ENCODE data around the gene ASPG.
A peak's percentile ranks its signal among the peaks of the same experiment; 100 is the strongest.

Gene ASPG

GRCh38 chr14:104136472-104137296 lies 51.2 kb downstream of the ASPG start:
- DNase-seq (ENCODE audit: low read depth), result no peak
- no peak overlapping the region for H3K4me3 ChIP-seq (ENCODE audit: low read length)
- no peak for TF ChIP-seq CTCF (conservative IDR thresholded peaks at IDR 0.05; ENCODE audit: low read length)

- TF ChIP-seq CTCF (conservative IDR thresholded peaks at IDR 0.05; ENCODE audit: low read length), result peak; percentile 34
- no peak overlapping the region; the same call in 1 of the 2 replicates for H3K4me3 ChIP-seq (ENCODE audit: low read length)
- DNase-seq (ENCODE audit: low read depth), result peak; percentile 15
Measured at GRCh38 chr14:104137297-104138097, 52.0 kb downstream of the ASPG start.

- no peak within 1 kb of the TSS; the same call in 1 of the 2 replicates for H3K4me3 ChIP-seq (ENCODE audit: low read length)
- no peak for DNase-seq (ENCODE audit: low read depth)
- no peak for TF ChIP-seq CTCF (conservative IDR thresholded peaks at IDR 0.05; ENCODE audit: low read length)
Measured at GRCh38 chr14:104138098-104138717, 52.7 kb downstream of the ASPG start, which contains the start of gene KIF26A. Gene KIF26A (plus strand): TSS chr14:104138587. CDS start chr14:104138723, 136 bp downstream.

GRCh38 chr14:104138718-104139459 lies 53.4 kb downstream of the ASPG start:
- no peak overlapping the region for H3K4me3 ChIP-seq (ENCODE audit: low read length)
- TF ChIP-seq CTCF (conservative IDR thresholded peaks at IDR 0.05; ENCODE audit: low read length), result no peak
- no peak for DNase-seq (ENCODE audit: low read depth)

- H3K4me3 ChIP-seq (ENCODE audit: low read length), result no peak overlapping the region
- no peak for DNase-seq (ENCODE audit: low read depth)
- TF ChIP-seq CTCF (conservative IDR thresholded peaks at IDR 0.05; ENCODE audit: low read length), result no peak
Measured at GRCh38 chr14:104139460-104140212, 54.1 kb downstream of the ASPG start.

GRCh38 chr14:104140213-104140462 lies 54.6 kb downstream of the ASPG start:
- H3K4me3 ChIP-seq (ENCODE audit: low read length), result no peak overlapping the region
- no peak for DNase-seq (ENCODE audit: low read depth)
- TF ChIP-seq CTCF (conservative IDR thresholded peaks at IDR 0.05; ENCODE audit: low read length), result no peak

Data from AG10803 (cell line).